ENCODE results near the gene IFT80.

- TF ChIP-seq GATA2 (IDR thresholded peaks at IDR 0.05; ENCODE audit: low read depth, low read length) (no peak), GATA3 (IDR thresholded peaks at IDR 0.05; ENCODE audit: low read depth, low read length) (no peak)
Observed at GRCh38 chr3:160296591-160296990, 102.4 kb downstream of the IFT80 start.
